Measurements from ENCODE around the gene MYO7A.

Gene MYO7A

GRCh38 chr11:77129842-77130756 lies 2.1 kb downstream of the MYO7A start:
- Histone ChIP-seq H3K9me3 (ENCODE audit: control insufficient read depth in 2 of 2, low read length in 2 of 2) (no peaks in the 10 kb centered on the region), H3K4me1 (ENCODE audit: control insufficient read depth, insufficient read depth, low read length) (peaks cover 23% of the 10 kb centered on the region), H3K36me3 (ENCODE audit: control insufficient read depth in 2 of 2, insufficient read depth in 2 of 2, low read length in 2 of 2) (no peaks in the 10 kb centered on the region), H3K4me3 (ENCODE audit: low read length in 2 of 2) (no peak overlapping the region), H3K27ac (ENCODE audit: low read length) (no peak overlapping the region), H3K27me3 (ENCODE audit: control insufficient read depth in 1 of 2, insufficient read depth in 2 of 2, low read length in 2 of 2) (peaks cover 0 to 7% of the 10 kb centered on the region in 2 donors), H3K9ac (ENCODE audit: low read length in 2 of 2) (no peak overlapping the region)

DNA sequence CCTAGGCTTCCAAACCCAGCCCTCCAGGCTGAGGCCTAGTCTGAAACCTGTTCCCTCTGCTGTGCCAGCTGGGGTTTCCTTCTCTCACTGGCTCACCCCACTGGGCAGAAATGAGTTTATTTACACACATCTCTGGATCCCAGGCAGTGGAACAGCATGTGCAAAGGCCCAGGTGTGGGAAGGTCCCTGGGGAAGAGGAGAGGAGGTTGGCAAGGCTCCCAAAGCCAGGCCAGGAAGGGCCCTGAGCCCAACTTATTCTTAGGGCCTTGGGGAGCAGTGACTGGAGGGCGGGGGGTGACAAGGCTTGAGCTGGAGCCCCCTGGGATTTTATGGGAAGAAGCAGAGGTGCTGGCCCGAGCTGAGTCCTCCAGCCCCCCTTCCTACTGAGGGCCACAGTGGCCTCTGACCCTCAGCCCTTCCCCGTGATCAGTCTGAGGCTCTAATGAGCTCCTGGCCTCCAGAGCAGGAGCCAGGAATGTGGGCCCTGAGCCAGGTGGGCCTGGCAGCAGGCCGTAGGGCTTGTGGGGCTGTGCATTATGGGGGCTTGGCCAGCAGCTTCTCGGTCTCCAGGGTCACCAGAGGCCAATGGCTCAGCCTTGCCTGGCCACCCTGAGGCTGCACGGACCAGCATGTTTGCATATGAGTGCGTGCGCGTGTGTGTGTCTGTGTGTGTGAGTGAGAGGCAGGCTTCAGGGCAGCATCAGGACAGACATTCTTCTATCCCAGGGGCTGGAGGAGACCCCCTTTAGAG lies 2.9 kb downstream of the MYO7A start:
- H3K9ac ChIP-seq (ENCODE audit: low read length in 2 of 2) = no peak overlapping the region
- H3K4me1 ChIP-seq (ENCODE audit: control insufficient read depth, insufficient read depth, low read length) = peaks cover 23% of the 10 kb centered on the region
- peaks cover 0 to 7% of the 10 kb centered on the region in 2 donors for H3K27me3 ChIP-seq (ENCODE audit: control insufficient read depth in 1 of 2, insufficient read depth in 2 of 2, low read length in 2 of 2)
- no peak overlapping the region for H3K27ac ChIP-seq (ENCODE audit: low read length)
- H3K4me3 ChIP-seq (ENCODE audit: low read length in 2 of 2) = no peak overlapping the region
- no peaks in the 10 kb centered on the region for H3K9me3 ChIP-seq (ENCODE audit: control insufficient read depth in 2 of 2, low read length in 2 of 2)
- no peaks in the 10 kb centered on the region for H3K36me3 ChIP-seq (ENCODE audit: control insufficient read depth in 2 of 2, insufficient read depth in 2 of 2, low read length in 2 of 2)

GRCh38 chr11:77131560-77131959 lies 3.5 kb downstream of the MYO7A start:
- Histone ChIP-seq H3K27me3 (ENCODE audit: control insufficient read depth in 1 of 2, insufficient read depth in 2 of 2, low read length in 2 of 2) (peaks cover 0 to 7% of the 10 kb centered on the region in 2 donors), H3K9ac (ENCODE audit: low read length in 2 of 2) (no peak overlapping the region), H3K27ac (ENCODE audit: low read length) (no peak overlapping the region), H3K4me3 (ENCODE audit: low read length in 2 of 2) (no peak overlapping the region), H3K4me1 (ENCODE audit: control insufficient read depth, insufficient read depth, low read length) (peaks cover 22% of the 10 kb centered on the region), H3K36me3 (ENCODE audit: control insufficient read depth in 2 of 2, insufficient read depth in 2 of 2, low read length in 2 of 2) (no peaks in the 10 kb centered on the region), H3K9me3 (ENCODE audit: control insufficient read depth in 2 of 2, low read length in 2 of 2) (no peaks in the 10 kb centered on the region)

DNA sequence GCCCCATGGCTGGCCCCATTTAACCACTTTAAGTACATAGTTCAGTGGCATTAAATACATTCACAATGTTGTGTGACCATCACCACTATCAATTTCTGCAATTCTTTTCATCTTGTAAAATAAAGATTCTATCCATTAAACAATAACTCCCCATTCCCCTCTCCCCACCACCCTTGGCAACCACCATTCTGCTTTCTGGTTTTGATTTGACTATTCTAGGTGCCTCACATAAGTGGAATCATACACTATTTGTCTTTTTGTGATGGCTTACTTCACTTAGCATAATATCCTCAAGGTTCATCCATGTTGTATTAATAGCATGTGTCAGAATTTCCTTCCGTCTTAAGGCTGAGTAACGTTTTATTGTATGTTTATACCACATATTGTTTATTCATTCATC lies 7.0 kb downstream of the MYO7A start:
- Histone ChIP-seq H3K27me3 (ENCODE audit: control insufficient read depth in 1 of 2, insufficient read depth in 2 of 2, low read length in 2 of 2) (peaks cover 11 to 22% of the 10 kb centered on the region in 2 donors), H3K4me1 (ENCODE audit: control insufficient read depth, insufficient read depth, low read length) (peaks cover 6% of the 10 kb centered on the region), H3K9ac (ENCODE audit: low read length in 2 of 2) (no peak overlapping the region), H3K27ac (ENCODE audit: low read length) (no peak overlapping the region), H3K36me3 (ENCODE audit: control insufficient read depth in 2 of 2, insufficient read depth in 2 of 2, low read length in 2 of 2) (no peaks in the 10 kb centered on the region), H3K9me3 (ENCODE audit: control insufficient read depth in 2 of 2, low read length in 2 of 2) (no peaks in the 10 kb centered on the region), H3K4me3 (ENCODE audit: low read length in 2 of 2) (no peak overlapping the region)

DNA sequence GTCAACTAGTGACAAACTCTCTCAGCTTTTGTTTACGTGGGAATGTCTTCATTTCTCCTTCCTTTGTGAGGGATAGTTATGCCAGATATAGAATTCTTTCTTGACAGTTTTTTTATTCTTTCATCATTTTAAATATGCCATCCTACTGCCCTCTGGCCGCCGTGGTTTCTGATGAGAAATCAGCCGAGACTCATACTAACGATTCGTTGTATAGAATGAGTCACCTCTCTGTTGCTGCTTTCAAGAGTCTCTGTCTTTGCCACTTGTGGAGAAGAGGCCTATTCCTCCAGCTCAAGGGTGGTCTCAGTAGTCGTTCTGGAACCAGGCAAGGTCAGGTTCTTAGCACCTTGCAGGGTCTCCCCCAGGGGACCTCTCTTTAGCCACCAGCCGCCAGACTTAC lies 8.0 kb downstream of the MYO7A start:
- Histone ChIP-seq H3K4me3 (ENCODE audit: low read length in 2 of 2) (no peak overlapping the region), H3K27ac (ENCODE audit: low read length) (no peak overlapping the region), H3K4me1 (ENCODE audit: control insufficient read depth, insufficient read depth, low read length) (peaks cover 3% of the 10 kb centered on the region), H3K36me3 (ENCODE audit: control insufficient read depth in 2 of 2, insufficient read depth in 2 of 2, low read length in 2 of 2) (no peaks in the 10 kb centered on the region), H3K9ac (ENCODE audit: low read length in 2 of 2) (no peak overlapping the region), H3K27me3 (ENCODE audit: control insufficient read depth in 1 of 2, insufficient read depth in 2 of 2, low read length in 2 of 2) (peaks cover 11 to 22% of the 10 kb centered on the region in 2 donors), H3K9me3 (ENCODE audit: control insufficient read depth in 2 of 2, low read length in 2 of 2) (no peaks in the 10 kb centered on the region)

- Histone ChIP-seq H3K4me3 (ENCODE audit: low read length in 2 of 2) (no peak overlapping the region), H3K9ac (ENCODE audit: low read length in 2 of 2) (no peak overlapping the region), H3K27me3 (ENCODE audit: control insufficient read depth in 1 of 2, insufficient read depth in 2 of 2, low read length in 2 of 2) (peaks cover 11 to 22% of the 10 kb centered on the region in 2 donors), H3K4me1 (ENCODE audit: control insufficient read depth, insufficient read depth, low read length) (no peaks in the 10 kb centered on the region), H3K27ac (ENCODE audit: low read length) (no peak overlapping the region), H3K9me3 (ENCODE audit: control insufficient read depth in 2 of 2, low read length in 2 of 2) (no peaks in the 10 kb centered on the region), H3K36me3 (ENCODE audit: control insufficient read depth in 2 of 2, insufficient read depth in 2 of 2, low read length in 2 of 2) (no peaks in the 10 kb centered on the region)
These were observed 8.9 kb downstream of the MYO7A start for GRCh38 chr11:77136784-77137420.

DNA sequence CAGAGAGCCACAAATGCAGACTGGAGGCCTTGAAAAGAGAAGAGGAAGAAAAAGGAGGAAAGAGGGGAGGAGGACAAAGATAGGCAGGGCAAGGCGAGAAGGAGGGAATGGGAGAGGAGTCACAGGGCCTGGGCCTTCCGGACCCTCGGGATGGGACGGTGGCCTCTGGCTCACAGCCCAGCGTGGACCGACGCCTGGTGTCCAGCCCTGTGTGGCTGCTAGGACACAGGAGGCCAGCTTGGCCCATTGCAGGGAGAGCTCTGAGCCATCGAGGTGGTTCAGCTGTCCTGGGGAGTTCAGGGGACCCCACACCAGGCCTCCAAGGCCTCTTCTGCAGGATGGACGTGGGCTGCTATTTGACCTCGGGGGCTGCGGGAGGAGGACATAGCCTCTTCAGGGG lies 9.4 kb downstream of the MYO7A start:
- H3K27ac ChIP-seq (ENCODE audit: low read length) = no peak overlapping the region
- H3K9ac ChIP-seq (ENCODE audit: low read length in 2 of 2) = no peak overlapping the region
- no peak overlapping the region for H3K4me3 ChIP-seq (ENCODE audit: low read length in 2 of 2)
- no peaks in the 10 kb centered on the region for H3K9me3 ChIP-seq (ENCODE audit: control insufficient read depth in 2 of 2, low read length in 2 of 2)
- H3K4me1 ChIP-seq (ENCODE audit: control insufficient read depth, insufficient read depth, low read length) = no peaks in the 10 kb centered on the region
- no peaks in the 10 kb centered on the region for H3K36me3 ChIP-seq (ENCODE audit: control insufficient read depth in 2 of 2, insufficient read depth in 2 of 2, low read length in 2 of 2)
- H3K27me3 ChIP-seq (ENCODE audit: control insufficient read depth in 1 of 2, insufficient read depth in 2 of 2, low read length in 2 of 2) = peaks cover 11 to 22% of the 10 kb centered on the region in 2 donors

DNA sequence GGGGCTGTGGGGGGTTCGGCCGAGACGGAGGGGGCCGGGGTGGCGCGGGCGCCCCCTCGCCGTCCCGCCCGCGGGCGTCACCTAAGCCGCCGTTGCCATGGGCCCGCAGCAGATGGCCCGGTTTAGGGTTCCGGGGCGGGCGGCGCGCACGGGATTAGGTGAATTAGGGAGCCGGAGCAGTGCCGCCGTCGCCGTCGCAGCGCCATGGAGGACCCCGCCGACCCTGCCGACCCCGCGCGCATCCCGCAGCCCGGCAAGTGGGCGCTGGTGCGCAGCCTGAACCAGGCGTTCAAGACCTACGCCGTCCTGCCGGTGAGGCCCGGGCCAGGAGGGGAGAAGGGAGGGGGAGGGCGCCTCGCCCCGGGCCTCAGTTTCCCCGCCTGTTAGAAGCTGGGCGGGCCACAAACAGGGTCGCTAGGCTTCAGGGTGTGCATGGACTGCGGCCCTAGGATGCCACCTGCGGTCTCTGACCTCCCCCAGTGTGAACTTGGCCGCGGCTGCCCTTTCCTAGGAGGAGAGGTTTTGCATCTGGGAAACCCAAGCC lies 10.1 kb downstream of the MYO7A start:
- peaks cover 11 to 22% of the 10 kb centered on the region in 2 donors for H3K27me3 ChIP-seq (ENCODE audit: control insufficient read depth in 1 of 2, insufficient read depth in 2 of 2, low read length in 2 of 2)
- no peak overlapping the region for H3K9ac ChIP-seq (ENCODE audit: low read length in 2 of 2)
- H3K9me3 ChIP-seq (ENCODE audit: control insufficient read depth in 2 of 2, low read length in 2 of 2) = no peaks in the 10 kb centered on the region
- no peak overlapping the region for H3K4me3 ChIP-seq (ENCODE audit: low read length in 2 of 2)
- H3K4me1 ChIP-seq (ENCODE audit: control insufficient read depth, insufficient read depth, low read length) = no peaks in the 10 kb centered on the region
- no peaks in the 10 kb centered on the region for H3K36me3 ChIP-seq (ENCODE audit: control insufficient read depth in 2 of 2, insufficient read depth in 2 of 2, low read length in 2 of 2)
- no peak overlapping the region for H3K27ac ChIP-seq (ENCODE audit: low read length)

- Histone ChIP-seq H3K27ac (ENCODE audit: low read length) (no peak overlapping the region), H3K4me3 (ENCODE audit: low read length in 2 of 2) (no peak overlapping the region), H3K9me3 (ENCODE audit: control insufficient read depth in 2 of 2, low read length in 2 of 2) (no peaks in the 10 kb centered on the region), H3K27me3 (ENCODE audit: control insufficient read depth in 1 of 2, insufficient read depth in 2 of 2, low read length in 2 of 2) (peaks cover 11 to 22% of the 10 kb centered on the region in 2 donors), H3K4me1 (ENCODE audit: control insufficient read depth, insufficient read depth, low read length) (no peaks in the 10 kb centered on the region), H3K36me3 (ENCODE audit: control insufficient read depth in 2 of 2, insufficient read depth in 2 of 2, low read length in 2 of 2) (no peaks in the 10 kb centered on the region), H3K9ac (ENCODE audit: low read length in 2 of 2) (no peak overlapping the region)
These were observed 11.2 kb downstream of the MYO7A start for GRCh38 chr11:77139201-77139600.

- no peaks in the 10 kb centered on the region for H3K9me3 ChIP-seq (ENCODE audit: control insufficient read depth in 2 of 2, low read length in 2 of 2)
- H3K4me1 ChIP-seq (ENCODE audit: control insufficient read depth, insufficient read depth, low read length) = no peaks in the 10 kb centered on the region
- H3K9ac ChIP-seq (ENCODE audit: low read length in 2 of 2) = no peak overlapping the region
- H3K27ac ChIP-seq (ENCODE audit: low read length) = no peak overlapping the region
- H3K36me3 ChIP-seq (ENCODE audit: control insufficient read depth in 2 of 2, insufficient read depth in 2 of 2, low read length in 2 of 2) = no peaks in the 10 kb centered on the region
- no peak overlapping the region for H3K4me3 ChIP-seq (ENCODE audit: low read length in 2 of 2)
- peaks cover 11 to 22% of the 10 kb centered on the region in 2 donors for H3K27me3 ChIP-seq (ENCODE audit: control insufficient read depth in 1 of 2, insufficient read depth in 2 of 2, low read length in 2 of 2)
These were observed 12.3 kb downstream of the MYO7A start for GRCh38 chr11:77140231-77140851.

Measured in stomach smooth muscle (tissue), 2 donors.